ENCODE results near the gene SPEF1. TPM values are rescaled to one million over a fixed set of nuclear protein-coding genes. Genes with fewer than 3 reads are reported as not detected.
"Not testable (repeated sequence)": the region's sequence is repeated elsewhere in the genome, so short reads cannot be mapped to it uniquely, and the experiment has no call there.

The SPEF1 gene
- total RNA-seq, 2 donors from 2014 or later: 0.35 to 0.44 TPM

DNA sequence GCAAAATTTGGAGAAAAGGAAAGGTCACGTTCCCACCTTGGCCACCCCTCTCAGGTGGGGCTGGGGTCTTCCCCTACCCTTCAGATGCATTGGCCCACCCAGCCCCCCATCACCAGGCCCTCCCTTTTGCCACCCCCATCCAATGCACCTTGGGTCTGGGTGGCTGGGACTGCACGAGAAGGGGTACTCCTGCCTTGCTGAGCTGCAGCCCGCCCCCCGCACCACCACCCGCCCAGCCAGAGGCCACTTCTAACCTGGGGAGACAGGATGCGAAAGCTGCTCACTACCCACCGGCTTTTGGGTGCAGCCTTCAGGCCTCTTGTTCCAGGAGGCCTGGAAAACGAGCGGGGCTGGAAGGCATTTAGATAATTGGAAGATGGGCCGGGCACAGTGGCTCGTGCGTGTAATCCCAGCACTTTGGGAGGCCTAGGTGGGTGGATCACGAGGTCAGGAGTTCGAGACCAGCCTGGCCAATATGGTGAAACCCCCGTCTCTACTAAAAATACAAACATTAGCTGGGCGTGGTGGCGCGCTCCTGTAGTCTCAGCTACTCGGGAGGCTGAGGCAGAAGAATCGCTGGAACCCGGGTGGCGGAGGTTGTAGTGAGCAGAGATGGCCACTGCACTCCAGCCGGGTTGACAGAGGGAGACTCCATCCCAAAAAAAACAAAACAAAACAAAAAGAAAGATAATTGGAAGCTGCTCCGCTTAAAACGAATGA is 13.6 kb upstream of the SPEF1 start:
- 90 to 91% methylated on average over 20 to 25 of the region's 25 CpGs for WGBS, 2 experiments (ENCODE audit: insufficient coverage in 1 of 2, insufficient read length in 1 of 2)
- Mint-ChIP-seq H3K9me3 (no peaks in the 10 kb centered on the region), H3K4me3 (peak overlapping the region; percentile 80), H3K27me3 (ENCODE audit: insufficient read depth) (peaks cover 22% of the 10 kb centered on the region), H3K36me3 (ENCODE audit: low read depth) (no peaks in the 10 kb centered on the region), H3K4me1 (peaks cover 13% of the 10 kb centered on the region), H3K27ac (no peak overlapping the region)
- TF ChIP-seq, protein P1, sequence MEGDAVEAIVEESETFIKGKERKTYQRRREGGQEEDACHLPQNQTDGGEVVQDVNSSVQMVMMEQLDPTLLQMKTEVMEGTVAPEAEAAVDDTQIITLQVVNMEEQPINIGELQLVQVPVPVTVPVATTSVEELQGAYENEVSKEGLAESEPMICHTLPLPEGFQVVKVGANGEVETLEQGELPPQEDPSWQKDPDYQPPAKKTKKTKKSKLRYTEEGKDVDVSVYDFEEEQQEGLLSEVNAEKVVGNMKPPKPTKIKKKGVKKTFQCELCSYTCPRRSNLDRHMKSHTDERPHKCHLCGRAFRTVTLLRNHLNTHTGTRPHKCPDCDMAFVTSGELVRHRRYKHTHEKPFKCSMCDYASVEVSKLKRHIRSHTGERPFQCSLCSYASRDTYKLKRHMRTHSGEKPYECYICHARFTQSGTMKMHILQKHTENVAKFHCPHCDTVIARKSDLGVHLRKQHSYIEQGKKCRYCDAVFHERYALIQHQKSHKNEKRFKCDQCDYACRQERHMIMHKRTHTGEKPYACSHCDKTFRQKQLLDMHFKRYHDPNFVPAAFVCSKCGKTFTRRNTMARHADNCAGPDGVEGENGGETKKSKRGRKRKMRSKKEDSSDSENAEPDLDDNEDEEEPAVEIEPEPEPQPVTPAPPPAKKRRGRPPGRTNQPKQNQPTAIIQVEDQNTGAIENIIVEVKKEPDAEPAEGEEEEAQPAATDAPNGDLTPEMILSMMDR (conservative IDR thresholded peaks at IDR 0.05): no peak
- H3K9me3 ChIP-seq (ENCODE audit: control insufficient read depth, low read length): no peaks in the 10 kb centered on the region
- no peaks in the 10 kb centered on the region for H3K27me3 ChIP-seq (ENCODE audit: control insufficient read depth, insufficient read depth, low read length, poor library complexity, severe bottlenecking)
- H3K27ac ChIP-seq (ENCODE audit: low read depth, low read length): no peak overlapping the region
- H3K36me3 ChIP-seq (ENCODE audit: control insufficient read depth, insufficient read depth, low read length): peaks cover 4% of the 10 kb centered on the region
- H3K4me3 ChIP-seq (ENCODE audit: low read length): peak overlapping the region; percentile 92
- H3K4me1 ChIP-seq (ENCODE audit: control insufficient read depth, insufficient read depth, low read length): peaks cover 9% of the 10 kb centered on the region
- H3K9ac ChIP-seq (ENCODE audit: extremely low read depth, low read length, poor library complexity, severe bottlenecking): no peak overlapping the region
- no peak for DNase-seq

DNA sequence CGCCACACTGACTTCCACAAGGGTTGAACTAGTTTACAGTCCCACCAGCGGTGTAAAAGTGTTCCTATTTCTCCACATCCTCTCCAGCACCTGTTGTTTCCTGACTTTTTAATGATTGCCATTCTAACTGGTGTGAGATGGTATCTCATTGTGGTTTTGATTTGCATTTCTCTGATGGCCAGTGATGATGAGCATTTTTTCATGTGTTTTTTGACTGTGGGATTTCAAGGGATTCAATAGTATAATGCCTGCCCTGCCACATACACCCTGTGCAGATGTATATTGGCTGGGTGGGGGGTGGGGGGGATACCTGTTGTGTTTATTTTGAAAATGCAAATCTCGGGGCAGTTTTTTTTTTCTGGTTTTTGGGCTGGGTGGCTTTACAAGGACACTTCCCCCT is 12.9 kb upstream of the SPEF1 start:
- H3K36me3 Mint-ChIP-seq (ENCODE audit: low read depth); H3K27ac ChIP-seq (ENCODE audit: low read depth, low read length); H3K9me3 Mint-ChIP-seq; H3K4me3 Mint-ChIP-seq; H3K4me1 Mint-ChIP-seq; H3K4me1 ChIP-seq (ENCODE audit: control insufficient read depth, insufficient read depth, low read length); H3K9ac ChIP-seq (ENCODE audit: extremely low read depth, low read length, poor library complexity, severe bottlenecking); H3K27ac Mint-ChIP-seq; H3K9me3 ChIP-seq (ENCODE audit: control insufficient read depth, low read length); DNase-seq; H3K27me3 ChIP-seq (ENCODE audit: control insufficient read depth, insufficient read depth, low read length, poor library complexity, severe bottlenecking); H3K36me3 ChIP-seq (ENCODE audit: control insufficient read depth, insufficient read depth, low read length); H3K4me3 ChIP-seq (ENCODE audit: low read length): not testable (repeated sequence)
- WGBS, 2 experiments (ENCODE audit: insufficient coverage in 1 of 2, insufficient read length in 1 of 2): 100% methylated on average over 1 of the region's 3 CpGs; no CpG with 5 or more reads in 1 of the 2 experiments
- peaks cover 24% of the 10 kb centered on the region for H3K27me3 Mint-ChIP-seq (ENCODE audit: insufficient read depth)

DNA sequence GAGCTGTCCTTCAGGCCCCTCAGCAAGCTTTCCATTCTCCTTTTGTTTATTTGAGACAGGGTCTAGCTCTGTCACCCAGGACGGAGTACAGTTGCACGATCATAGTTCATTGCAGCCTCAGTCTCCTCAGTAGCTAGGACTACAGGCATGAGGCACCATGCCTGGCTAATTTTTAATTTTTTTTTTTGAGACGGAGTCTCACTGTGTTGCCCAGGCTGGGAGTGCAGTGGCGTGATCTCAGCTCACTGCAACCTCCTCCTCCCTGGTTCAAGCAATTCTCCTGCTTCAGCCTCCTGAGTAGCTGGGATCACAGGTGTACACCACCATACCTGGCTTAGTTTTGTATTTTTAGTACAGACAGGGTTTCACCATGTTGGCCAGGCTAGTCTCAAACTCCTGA is 8.0 kb upstream of the SPEF1 start:
- not testable (repeated sequence) for H3K4me3 Mint-ChIP-seq; H3K27ac ChIP-seq (ENCODE audit: low read depth, low read length); H3K9me3 Mint-ChIP-seq; H3K4me3 ChIP-seq (ENCODE audit: low read length); H3K4me1 Mint-ChIP-seq; DNase-seq; H3K36me3 Mint-ChIP-seq (ENCODE audit: low read depth); H3K27me3 ChIP-seq (ENCODE audit: control insufficient read depth, insufficient read depth, low read length, poor library complexity, severe bottlenecking); H3K4me1 ChIP-seq (ENCODE audit: control insufficient read depth, insufficient read depth, low read length); H3K9me3 ChIP-seq (ENCODE audit: control insufficient read depth, low read length); H3K27ac Mint-ChIP-seq; H3K9ac ChIP-seq (ENCODE audit: extremely low read depth, low read length, poor library complexity, severe bottlenecking)
- H3K36me3 ChIP-seq (ENCODE audit: control insufficient read depth, insufficient read depth, low read length): peaks cover 11% of the 10 kb centered on the region
- H3K27me3 Mint-ChIP-seq (ENCODE audit: insufficient read depth): peaks cover 44% of the 10 kb centered on the region
- WGBS, 2 experiments (ENCODE audit: insufficient coverage in 1 of 2, insufficient read length in 1 of 2): 82 to 87% methylated on average over 4 of the region's 4 CpGs

DNA sequence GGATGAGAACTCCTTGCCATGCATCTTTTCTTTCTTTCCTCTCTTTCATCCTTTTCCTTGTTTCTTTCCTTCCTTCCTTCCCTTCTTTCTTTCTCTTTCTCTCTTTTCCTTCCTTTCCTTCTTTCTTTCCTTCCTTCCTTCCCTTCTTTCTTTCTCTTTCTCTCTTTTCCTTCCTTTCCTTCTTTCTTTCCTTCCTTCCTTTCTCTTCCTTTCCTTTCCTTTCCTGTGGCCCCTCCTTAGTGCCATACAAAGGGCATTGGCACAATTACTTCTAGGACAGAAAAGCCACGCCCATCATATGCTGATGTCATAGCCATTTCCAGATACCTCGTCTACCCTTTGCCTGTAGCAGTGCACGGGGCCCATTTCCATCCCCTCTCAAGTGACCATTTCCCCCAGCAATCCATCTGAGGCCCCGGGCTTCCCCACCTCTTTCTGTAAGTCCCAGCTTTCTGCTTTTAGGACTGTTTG is 7.5 kb upstream of the SPEF1 start:
- Histone ChIP-seq H3K27me3 (ENCODE audit: control insufficient read depth, insufficient read depth, low read length, poor library complexity, severe bottlenecking) (peaks cover 10% of the 10 kb centered on the region), H3K9me3 (ENCODE audit: control insufficient read depth, low read length) (no peaks in the 10 kb centered on the region), H3K36me3 (ENCODE audit: control insufficient read depth, insufficient read depth, low read length) (peaks cover 11% of the 10 kb centered on the region), H3K4me3 (ENCODE audit: low read length) (no peak overlapping the region), H3K4me1 (ENCODE audit: control insufficient read depth, insufficient read depth, low read length) (no peaks in the 10 kb centered on the region), H3K9ac (ENCODE audit: extremely low read depth, low read length, poor library complexity, severe bottlenecking) (no peak overlapping the region), H3K27ac (ENCODE audit: low read depth, low read length) (no peak overlapping the region)
- TF ChIP-seq, protein P1 (conservative IDR thresholded peaks at IDR 0.05): no peak
- Mint-ChIP-seq H3K27me3 (ENCODE audit: insufficient read depth) (peaks cover 44% of the 10 kb centered on the region), H3K4me1 (no peaks in the 10 kb centered on the region), H3K27ac (no peak overlapping the region), H3K4me3 (no peak overlapping the region), H3K36me3 (ENCODE audit: low read depth) (peaks cover 5% of the 10 kb centered on the region), H3K9me3 (no peaks in the 10 kb centered on the region)
- 67 to 75% methylated on average over 4 of the region's 4 CpGs for WGBS, 2 experiments (ENCODE audit: insufficient coverage in 1 of 2, insufficient read length in 1 of 2)
- no peak for DNase-seq
